Measurements from ENCODE around the gene TP53AIP1.

The TP53AIP1 gene

GRCh38 chr11:128942817-128943427, at the start of gene TP53AIP1:
Gene TP53AIP1, minus strand, starts transcription at chr11:128942871. Its CDS starts 5,053 bp downstream, at chr11:128937818.
- no peak for DNase-seq

- DNase-seq, result no peak
Observed at GRCh38 chr11:128988242-128988970, 45.7 kb upstream of the TP53AIP1 start.

- no peak for DNase-seq
Observed at GRCh38 chr11:128985880-128986279, 43.2 kb upstream of the TP53AIP1 start.

GRCh38 chr11:128983023-128983422, 40.4 kb upstream of the TP53AIP1 start:
- no peak for DNase-seq

- DNase-seq, result no peak
Observed at GRCh38 chr11:128981254-128981653, 38.6 kb upstream of the TP53AIP1 start.

GRCh38 chr11:128970598-128971190, 28.0 kb upstream of the TP53AIP1 start:
- DNase-seq, result no peak

- DNase-seq, result no peak
Observed at GRCh38 chr11:128968916-128969315, 26.2 kb upstream of the TP53AIP1 start.

- DNase-seq, result no peak
Observed at GRCh38 chr11:128967578-128967977, 24.9 kb upstream of the TP53AIP1 start.

- DNase-seq, result peak; percentile 78
Observed at GRCh38 chr11:128965485-128965884, 22.8 kb upstream of the TP53AIP1 start.

GRCh38 chr11:128964463-128964930, 21.8 kb upstream of the TP53AIP1 start:
- no peak for DNase-seq

GRCh38 chr11:128963744-128964325, 21.2 kb upstream of the TP53AIP1 start:
- no peak for DNase-seq

GRCh38 chr11:128962896-128963295, 20.2 kb upstream of the TP53AIP1 start:
- DNase-seq, result no peak

GRCh38 chr11:128961645-128962044, 19.0 kb upstream of the TP53AIP1 start:
- no peak for DNase-seq

- DNase-seq, result no peak
Observed at GRCh38 chr11:128957202-128957482, 14.5 kb upstream of the TP53AIP1 start.

- DNase-seq, result peak; percentile 73
Observed at GRCh38 chr11:128956401-128957201, 13.9 kb upstream of the TP53AIP1 start.

- peak; percentile 51 for DNase-seq
Observed at GRCh38 chr11:128955636-128956035, 13.0 kb upstream of the TP53AIP1 start.

GRCh38 chr11:128953151-128953550, 10.5 kb upstream of the TP53AIP1 start:
- DNase-seq, result no peak

- DNase-seq, result no peak
Observed at GRCh38 chr11:128949791-128950454, 7.3 kb upstream of the TP53AIP1 start.

- no peak for DNase-seq
Observed at GRCh38 chr11:128948583-128948982, 5.9 kb upstream of the TP53AIP1 start.

- DNase-seq, result no peak
Observed at GRCh38 chr11:128947773-128948172, 5.1 kb upstream of the TP53AIP1 start.

GRCh38 chr11:128946648-128947047, 4.0 kb upstream of the TP53AIP1 start:
- DNase-seq, result no peak

- no peak for DNase-seq
Observed at GRCh38 chr11:128943428-128943976, 831 bp upstream of the TP53AIP1 start.
